ENCODE results near the gene GLCCI1.

DNA sequence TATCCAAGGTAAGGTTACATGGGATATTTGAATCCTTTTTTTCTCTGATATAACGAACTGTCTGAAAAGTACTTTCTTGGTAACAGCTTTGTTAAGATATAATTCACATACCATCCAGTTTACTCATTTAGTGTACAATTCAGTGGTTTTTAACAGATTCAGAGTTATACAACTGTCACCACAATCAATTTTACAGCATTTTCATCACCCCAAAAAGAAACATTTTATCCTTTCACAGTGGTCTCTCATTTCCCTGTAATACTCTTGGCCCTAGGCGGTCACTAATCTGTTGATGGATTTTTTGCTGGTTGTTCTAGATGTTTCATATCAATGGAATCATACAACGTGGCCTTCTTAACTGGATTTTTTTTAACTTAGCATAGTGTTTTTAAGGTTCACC lies 91.6 kb downstream of the GLCCI1 start:
- no peak for TF ChIP-seq POLR2A (IDR thresholded peaks at IDR 0.05; ENCODE audit: extremely low read depth, insufficient read length)
- TF ChIP-seq MAX (IDR thresholded peaks at IDR 0.05; ENCODE audit: low read depth, low read length): no peak
